Epithelial cell of esophagus (primary cell): ENCODE data around the gene PCDHA1.

Experiments
- DNase-seq: peaks from one replicate; pipeline ENCODE4 v3.0.0; 2010; ENCODE audit warnings: low read depth
- H3K4me3 ChIP-seq: 2 replicates; pipeline ENCODE4 v1.5.1; 2011; ENCODE audit warnings: mild to moderate bottlenecking, low read length, control low read depth
- CTCF ChIP-seq: IDR thresholded peaks from 2 replicates; pipeline ENCODE4 v1.5.1; 2011; ENCODE audit warnings: low read depth, mild to moderate bottlenecking, low read length, control low read depth, inconsistent platforms; ENCODE audit not compliant: insufficient read depth; ENCODE audit errors: missing control alignments

PCDHA1 gene

GRCh38 chr5:141040771-141041426, 255.0 kb downstream of the PCDHA1 start:
- H3K4me3 ChIP-seq = peak overlapping the region; percentile 23
- DNase-seq = peak; percentile 83
- TF ChIP-seq CTCF = peak; percentile 54

- TF ChIP-seq CTCF = no peak
- no peak overlapping the region for H3K4me3 ChIP-seq
- DNase-seq = no peak
Observed at GRCh38 chr5:141041427-141041785, 255.5 kb downstream of the PCDHA1 start.

GRCh38 chr5:141042555-141042954, 256.6 kb downstream of the PCDHA1 start:
- no peak for DNase-seq
- no peak overlapping the region for H3K4me3 ChIP-seq
- TF ChIP-seq CTCF = no peak

DNA sequence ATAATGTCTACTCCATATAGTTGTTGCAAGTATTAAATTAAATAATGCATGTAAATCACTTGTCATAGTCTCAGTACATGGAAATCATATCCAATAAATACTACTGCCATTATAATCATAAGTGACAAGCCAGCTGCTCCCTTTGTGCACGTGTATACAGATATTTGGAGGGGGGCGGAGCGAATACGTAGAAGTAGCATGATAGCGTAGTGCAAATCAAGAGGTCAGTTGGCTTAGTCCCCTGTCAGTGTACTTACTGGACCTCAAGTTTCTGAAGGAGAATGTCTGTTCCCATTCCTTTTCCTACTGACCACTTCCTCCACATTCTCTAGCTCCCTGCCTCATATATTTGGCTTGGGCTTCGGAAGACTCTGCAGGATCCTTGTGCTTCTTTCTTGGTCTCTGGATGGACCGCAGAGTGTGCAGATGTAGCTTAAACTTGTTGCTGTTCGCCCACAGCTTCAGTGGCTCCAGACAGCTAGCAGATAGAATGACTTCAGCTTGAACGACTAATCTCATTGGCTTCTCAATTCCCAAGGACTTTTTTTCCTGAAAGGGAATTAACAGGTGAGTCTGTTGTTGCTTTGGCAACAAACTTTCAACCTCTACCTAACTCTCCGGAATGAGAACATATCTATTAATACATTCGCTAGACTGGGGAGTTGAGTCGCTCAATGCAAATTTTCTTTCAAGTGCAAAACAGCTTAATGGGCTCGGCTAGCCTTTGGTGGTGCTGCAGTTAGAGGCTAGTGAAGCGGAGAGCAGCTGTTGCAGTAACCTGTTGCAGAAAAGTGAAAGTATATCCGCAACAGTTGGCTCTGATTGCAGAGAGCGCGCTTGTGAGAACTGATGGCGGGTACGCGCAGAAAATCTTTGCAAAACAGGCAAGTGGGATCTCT, 264.9 kb downstream of the PCDHA1 start, which contains the start of gene PCDHB1:
Gene PCDHB1, plus strand, starts transcription at position 753 of the 899 bp plus-strand sequence. Its CDS starts 97 bp downstream, at position 850.
- peak within 1 kb of the TSS; percentile 35 for H3K4me3 ChIP-seq
- TF ChIP-seq CTCF = no peak
- no peak for DNase-seq

GRCh38 chr5:141051521-141051866, 265.6 kb downstream of the PCDHA1 start:
- H3K4me3 ChIP-seq = peak overlapping the region; percentile 35
- DNase-seq = no peak
- TF ChIP-seq CTCF = no peak
